Cardiac fibroblast (primary cell): Measurements from ENCODE around the gene AMN.

Experiments used
- DNase-seq, 2 donors: peaks; one replicate each; pipeline versions ENCODE4 v3.0.0 to v3.0.0-alpha.2; 2010; ENCODE audit warnings: low read depth in 2 of 2
- H3K4me3 ChIP-seq, 2 donors: replicated peaks in 1 of 2; 1 replicate in 1 of 2; 2 replicates in 1 of 2; pipeline ENCODE4 v1.5.1; 2011; ENCODE audit warnings: low read depth in 2 of 2, low read length in 2 of 2, mild to moderate bottlenecking in 2 of 2, moderate library complexity in 1 of 2
- TF ChIP-seq, protein P1 (sequence below): IDR thresholded peaks from one replicate; pipeline ENCODE4 v1.5.1; 2011; ENCODE audit warnings: low read depth, mild to moderate bottlenecking, low read length, inconsistent platforms

Gene AMN

GRCh38 chr14:102911991-102912761, 10.3 kb upstream of the AMN start:
- H3K4me3 ChIP-seq: no peak overlapping the region
- no peak for DNase-seq
- TF ChIP-seq, protein P1, sequence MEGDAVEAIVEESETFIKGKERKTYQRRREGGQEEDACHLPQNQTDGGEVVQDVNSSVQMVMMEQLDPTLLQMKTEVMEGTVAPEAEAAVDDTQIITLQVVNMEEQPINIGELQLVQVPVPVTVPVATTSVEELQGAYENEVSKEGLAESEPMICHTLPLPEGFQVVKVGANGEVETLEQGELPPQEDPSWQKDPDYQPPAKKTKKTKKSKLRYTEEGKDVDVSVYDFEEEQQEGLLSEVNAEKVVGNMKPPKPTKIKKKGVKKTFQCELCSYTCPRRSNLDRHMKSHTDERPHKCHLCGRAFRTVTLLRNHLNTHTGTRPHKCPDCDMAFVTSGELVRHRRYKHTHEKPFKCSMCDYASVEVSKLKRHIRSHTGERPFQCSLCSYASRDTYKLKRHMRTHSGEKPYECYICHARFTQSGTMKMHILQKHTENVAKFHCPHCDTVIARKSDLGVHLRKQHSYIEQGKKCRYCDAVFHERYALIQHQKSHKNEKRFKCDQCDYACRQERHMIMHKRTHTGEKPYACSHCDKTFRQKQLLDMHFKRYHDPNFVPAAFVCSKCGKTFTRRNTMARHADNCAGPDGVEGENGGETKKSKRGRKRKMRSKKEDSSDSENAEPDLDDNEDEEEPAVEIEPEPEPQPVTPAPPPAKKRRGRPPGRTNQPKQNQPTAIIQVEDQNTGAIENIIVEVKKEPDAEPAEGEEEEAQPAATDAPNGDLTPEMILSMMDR: no peak

- DNase-seq: no peak
- H3K4me3 ChIP-seq: no peak overlapping the region
- TF ChIP-seq, protein P1: peak; percentile 19
Measured at GRCh38 chr14:102913341-102914211, 8.9 kb upstream of the AMN start.

DNA sequence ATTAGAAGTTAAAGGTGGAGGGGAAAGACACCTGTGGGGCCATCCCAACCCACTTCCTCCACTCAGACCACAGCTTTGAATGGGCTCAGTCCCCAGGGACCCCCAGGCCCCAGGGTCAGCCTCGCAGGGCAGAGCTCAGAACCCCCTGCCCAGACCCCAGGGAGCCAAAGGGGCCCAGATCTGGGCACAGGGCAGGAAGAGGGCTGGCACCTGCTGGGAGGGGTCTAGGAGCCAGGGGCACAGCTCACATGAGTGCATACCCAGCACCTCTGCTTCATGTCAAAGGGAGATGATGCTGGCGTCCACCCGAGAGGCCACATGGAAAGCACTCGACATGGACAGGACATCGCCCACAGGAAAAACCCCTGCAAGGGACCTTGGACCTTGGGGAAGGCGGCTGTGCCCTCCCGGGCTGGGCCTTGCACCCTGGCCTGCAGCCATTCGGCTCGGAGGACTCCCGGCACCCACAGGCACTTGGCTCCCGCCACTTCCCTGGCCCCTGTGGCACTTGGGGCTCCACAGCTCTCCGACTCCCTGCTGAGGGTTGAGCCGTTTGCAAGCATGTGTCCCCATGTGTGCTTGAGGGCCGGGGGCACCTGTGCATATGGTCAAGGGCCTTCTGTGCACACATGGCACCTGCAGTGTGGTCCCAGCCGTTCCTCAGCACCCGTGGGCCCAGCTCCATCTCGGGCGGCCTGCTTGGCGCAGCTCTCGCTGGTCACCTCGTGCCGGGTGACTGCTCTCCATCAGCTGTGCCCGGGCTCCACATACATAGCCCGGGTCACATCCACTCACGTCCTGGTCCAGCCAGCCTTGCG, 7.8 kb upstream of the AMN start:
- TF ChIP-seq, protein P1: no peak
- DNase-seq: no peak
- no peak overlapping the region for H3K4me3 ChIP-seq

DNA sequence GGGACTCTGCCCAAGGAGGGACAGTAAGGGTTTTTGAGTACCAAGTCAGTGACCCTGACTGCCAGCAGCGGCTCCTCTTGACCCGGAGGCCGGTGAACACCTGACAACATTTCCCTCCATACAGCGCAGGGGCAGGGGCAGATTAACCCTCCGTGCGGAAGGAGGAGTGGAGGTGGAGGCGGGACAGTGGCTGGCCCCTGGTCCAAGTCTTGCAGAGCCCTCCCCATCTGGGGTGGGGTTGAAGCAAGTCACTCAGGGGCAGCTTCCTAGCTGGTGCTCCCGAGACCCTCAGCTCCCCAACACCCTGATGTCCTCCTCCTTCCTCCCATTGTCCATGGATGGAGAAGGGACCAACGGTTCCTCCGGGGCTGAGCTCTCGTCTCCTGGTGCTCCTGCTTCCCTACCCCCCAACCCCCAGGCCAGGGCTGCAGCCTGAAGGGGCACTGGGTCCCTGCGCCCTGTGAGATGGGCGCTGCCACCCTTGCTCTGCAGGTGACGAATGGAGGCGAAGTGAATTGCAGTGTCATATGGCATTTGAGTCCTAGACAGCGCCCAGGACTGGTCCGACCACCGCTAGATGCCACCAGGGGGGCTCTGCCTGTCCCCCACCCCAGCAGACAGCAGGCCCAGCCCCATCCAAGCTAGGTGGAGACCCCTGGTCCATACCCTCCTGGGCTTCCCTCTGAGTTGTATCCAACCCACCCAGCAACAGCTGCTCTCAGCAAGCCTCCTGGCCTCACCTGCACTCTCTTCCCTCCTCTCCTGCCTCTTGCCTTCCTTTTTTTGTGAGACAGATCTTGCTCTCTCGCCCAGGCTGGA, 7.0 kb upstream of the AMN start:
- H3K4me3 ChIP-seq: no peak overlapping the region
- TF ChIP-seq, protein P1: no peak
- DNase-seq: no peak

DNA sequence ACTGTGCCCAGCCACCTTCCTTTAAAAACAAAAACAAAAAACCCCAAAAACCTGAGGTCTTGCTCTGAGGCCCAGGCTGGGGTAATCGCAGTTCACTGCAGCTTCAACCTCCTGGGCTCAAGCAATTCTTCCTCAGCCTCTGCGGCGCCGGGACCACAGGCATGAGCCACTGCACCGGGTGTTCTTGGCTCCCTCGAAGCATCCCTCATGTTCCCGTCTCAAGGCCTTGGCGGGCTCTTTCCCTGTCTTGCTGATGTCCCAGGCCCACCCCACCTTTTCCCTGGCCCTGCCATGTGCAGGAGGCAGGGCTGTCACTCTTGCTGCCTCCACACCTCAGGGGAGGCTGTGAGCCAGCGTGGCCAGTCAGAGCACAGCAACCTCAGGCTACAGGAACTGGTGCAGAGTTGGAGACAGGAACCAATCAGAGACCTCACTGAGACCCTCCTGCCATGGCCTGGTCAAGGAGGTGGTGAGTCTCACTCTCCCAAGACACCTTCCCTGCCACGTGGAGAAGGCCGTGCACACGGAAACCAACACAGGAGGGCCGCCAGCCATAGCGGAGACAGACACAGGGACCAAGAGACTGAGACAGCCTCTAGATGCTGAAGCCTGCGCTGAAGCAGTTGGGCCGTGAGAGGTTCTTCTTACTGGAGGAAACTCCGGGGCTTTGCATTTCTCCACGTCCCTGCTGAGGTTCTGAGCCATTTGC, 6.0 kb upstream of the AMN start:
- no peak overlapping the region for H3K4me3 ChIP-seq
- no peak for DNase-seq
- TF ChIP-seq, protein P1: no peak
